OCI-LY3 (cell line): ENCODE data around the gene UBE2E2.

Experiments
- H2AFZ ChIP-seq: fragments of 200-600, 300-600 bp; shearing (Covaris generic); 2 replicates; pipeline ENCODE4 v1.6.0; 2014; ENCODE audit warnings: antibody characterized with exemption, low read depth, low read length
- H3K27ac ChIP-seq: fragments of 200-600, 300-600 bp; sonication (generic); 2 replicates; pipeline ENCODE4 v1.5.1; 2014; ENCODE audit warnings: mild to moderate bottlenecking, low read length, moderate library complexity, mixed read lengths
- H3K27me3 ChIP-seq: fragments of 200-600, 300-600 bp; sonication (generic); 2 replicates; pipeline ENCODE4 v1.6.1; 2014; ENCODE audit warnings: low read depth, low read length, mixed read lengths
- H3K36me3 ChIP-seq: fragments of 200-600, 300-600 bp; sonication (generic); replicated peaks from 2 replicates; pipeline ENCODE3; 2014; ENCODE audit warnings: low read depth, low read length, mixed read lengths
- H3K4me1 ChIP-seq: fragments of 300-600, 200-600 bp; sonication (generic); 2 replicates; pipeline ENCODE4 v1.6.1; 2014; ENCODE audit warnings: low read length, mixed read lengths
- H3K4me2 ChIP-seq: fragments of 200-600, 300-600 bp; sonication (generic); 2 replicates; pipeline ENCODE4 v1.6.1; 2014; ENCODE audit warnings: low read length, mixed read lengths
- H3K4me3 ChIP-seq: fragments of 300-600, 200-600 bp; sonication (generic); 2 replicates; pipeline ENCODE4 v1.5.1; 2014; ENCODE audit warnings: antibody characterized with exemption, mild to moderate bottlenecking, low read length, moderate library complexity
- H3K79me2 ChIP-seq: fragments of 300-600, 200-600 bp; shearing (Covaris generic); 2 replicates; pipeline ENCODE4 v1.6.1; 2014; ENCODE audit warnings: mild to moderate bottlenecking, low read length, mixed read lengths
- H3K9ac ChIP-seq: fragments of 300-600, 200-600 bp; shearing (Covaris generic); 2 replicates; pipeline ENCODE4 v1.6.0; 2014; ENCODE audit warnings: mild to moderate bottlenecking, low read length, moderate library complexity
- H3K9me3 ChIP-seq: fragments of 200-600, 300-600 bp; shearing (Covaris generic); 2 replicates; pipeline ENCODE4 v1.6.1; 2014; ENCODE audit warnings: low read length, mixed read lengths; ENCODE audit not compliant: insufficient read depth
- H4K20me1 ChIP-seq: fragments of 200-600, 300-600 bp; sonication (generic); 2 replicates; pipeline ENCODE4 v1.6.1; 2016; ENCODE audit warnings: low read length, mixed read lengths; ENCODE audit not compliant: insufficient read depth
- EZH2phosphoT487 ChIP-seq: fragments of 200-600 bp; shearing (Covaris generic); IDR thresholded peaks from 2 replicates; pipeline ENCODE4 v1.6.1; 2018; ENCODE audit warnings: antibody characterized with exemption, mixed run types, low read depth
- TF ChIP-seq, protein P1 (sequence below): fragments of 200-600, 300-600 bp; sonication (generic); IDR thresholded peaks from 2 replicates; pipeline ENCODE4 v1.5.1; 2014; ENCODE audit warnings: antibody characterized with exemption, low read length, low read depth

UBE2E2 gene

GRCh38 chr3:23368731-23369130, 165.6 kb downstream of the UBE2E2 start:
- H3K4me3 ChIP-seq = no peak overlapping the region
- H3K9ac ChIP-seq = no peak overlapping the region
- no peak overlapping the region for H3K27ac ChIP-seq
- no peaks in the 10 kb centered on the region for H3K4me1 ChIP-seq
- no peaks in the 10 kb centered on the region for H3K27me3 ChIP-seq
- H3K9me3 ChIP-seq = no peaks in the 10 kb centered on the region
- no peak overlapping the region for H3K4me2 ChIP-seq
- H2AFZ ChIP-seq = no peak overlapping the region
- H3K79me2 ChIP-seq = peaks cover 14% of the 10 kb centered on the region
- H3K36me3 ChIP-seq = no peaks in the 10 kb centered on the region
- TF ChIP-seq, protein P1, sequence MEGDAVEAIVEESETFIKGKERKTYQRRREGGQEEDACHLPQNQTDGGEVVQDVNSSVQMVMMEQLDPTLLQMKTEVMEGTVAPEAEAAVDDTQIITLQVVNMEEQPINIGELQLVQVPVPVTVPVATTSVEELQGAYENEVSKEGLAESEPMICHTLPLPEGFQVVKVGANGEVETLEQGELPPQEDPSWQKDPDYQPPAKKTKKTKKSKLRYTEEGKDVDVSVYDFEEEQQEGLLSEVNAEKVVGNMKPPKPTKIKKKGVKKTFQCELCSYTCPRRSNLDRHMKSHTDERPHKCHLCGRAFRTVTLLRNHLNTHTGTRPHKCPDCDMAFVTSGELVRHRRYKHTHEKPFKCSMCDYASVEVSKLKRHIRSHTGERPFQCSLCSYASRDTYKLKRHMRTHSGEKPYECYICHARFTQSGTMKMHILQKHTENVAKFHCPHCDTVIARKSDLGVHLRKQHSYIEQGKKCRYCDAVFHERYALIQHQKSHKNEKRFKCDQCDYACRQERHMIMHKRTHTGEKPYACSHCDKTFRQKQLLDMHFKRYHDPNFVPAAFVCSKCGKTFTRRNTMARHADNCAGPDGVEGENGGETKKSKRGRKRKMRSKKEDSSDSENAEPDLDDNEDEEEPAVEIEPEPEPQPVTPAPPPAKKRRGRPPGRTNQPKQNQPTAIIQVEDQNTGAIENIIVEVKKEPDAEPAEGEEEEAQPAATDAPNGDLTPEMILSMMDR = no peak
- no peak for TF ChIP-seq EZH2phosphoT487
- H4K20me1 ChIP-seq = peaks cover 8% of the 10 kb centered on the region

GRCh38 chr3:23372285-23372684, 169.2 kb downstream of the UBE2E2 start:
- no peak for TF ChIP-seq EZH2phosphoT487
- H2AFZ ChIP-seq = no peak overlapping the region
- H3K4me3 ChIP-seq = no peak overlapping the region
- no peak overlapping the region for H3K4me2 ChIP-seq
- H3K27me3 ChIP-seq = no peaks in the 10 kb centered on the region
- no peak overlapping the region for H3K9ac ChIP-seq
- H3K9me3 ChIP-seq = no peaks in the 10 kb centered on the region
- peaks cover 3% of the 10 kb centered on the region for H3K4me1 ChIP-seq
- peaks cover 17% of the 10 kb centered on the region for H4K20me1 ChIP-seq
- peaks cover 13% of the 10 kb centered on the region for H3K79me2 ChIP-seq
- H3K36me3 ChIP-seq = no peaks in the 10 kb centered on the region
- no peak overlapping the region for H3K27ac ChIP-seq

GRCh38 chr3:23376516-23377248, 173.6 kb downstream of the UBE2E2 start:
- no peak overlapping the region for H3K4me3 ChIP-seq
- H3K4me2 ChIP-seq = no peak overlapping the region
- H2AFZ ChIP-seq = no peak overlapping the region
- H3K27ac ChIP-seq = no peak overlapping the region
- peaks cover 18% of the 10 kb centered on the region for H3K4me1 ChIP-seq
- no peaks in the 10 kb centered on the region for H3K9me3 ChIP-seq
- H3K36me3 ChIP-seq = no peaks in the 10 kb centered on the region
- H4K20me1 ChIP-seq = peaks cover 12% of the 10 kb centered on the region
- no peaks in the 10 kb centered on the region for H3K27me3 ChIP-seq
- no peak overlapping the region for H3K9ac ChIP-seq
- no peak for TF ChIP-seq EZH2phosphoT487
- TF ChIP-seq, protein P1 = no peak
- H3K79me2 ChIP-seq = peaks cover 3% of the 10 kb centered on the region; the same call in 1 of the 2 replicates

DNA sequence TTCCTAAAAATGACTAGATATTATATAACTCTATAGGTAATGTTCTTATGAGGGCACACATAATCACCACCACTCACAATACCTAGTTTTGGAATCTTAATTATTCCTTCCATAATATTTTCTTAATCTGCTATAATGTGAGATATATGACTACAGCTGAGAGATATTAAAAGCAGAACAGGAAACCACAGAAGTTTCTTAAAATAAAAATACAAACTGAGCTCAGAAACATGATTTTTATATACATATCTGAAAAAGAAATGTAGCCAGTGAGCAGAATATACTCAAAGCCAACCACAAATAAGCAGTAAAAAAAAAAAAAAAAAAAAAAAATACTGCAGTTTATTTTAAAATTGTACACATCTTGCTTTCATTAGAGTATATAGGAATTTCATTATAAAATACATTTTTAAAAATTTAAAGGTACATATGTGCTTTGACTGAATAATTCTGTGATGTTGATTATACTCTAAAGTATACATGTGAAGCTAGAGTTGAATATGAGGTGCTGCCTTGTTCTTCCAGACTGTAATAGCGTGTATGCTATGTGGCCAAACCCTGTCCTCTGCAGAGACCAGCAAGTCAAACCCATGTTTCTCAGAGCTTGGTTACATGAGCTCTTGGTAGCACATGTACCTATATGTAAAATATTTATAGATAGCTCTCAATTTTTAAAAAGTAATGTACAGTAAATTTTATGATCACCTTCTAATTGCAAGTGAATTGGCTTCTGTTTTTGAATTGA, 175.0 kb downstream of the UBE2E2 start:
- Histone ChIP-seq H2AFZ (no peak overlapping the region), H3K4me1 (peaks cover 18% of the 10 kb centered on the region), H3K27ac (no peak overlapping the region), H4K20me1 (peaks cover 12% of the 10 kb centered on the region), H3K36me3 (no peaks in the 10 kb centered on the region), H3K4me3 (no peak overlapping the region), H3K9ac (no peak overlapping the region), H3K4me2 (peak overlapping the region; percentile 18; the same call in 1 of the 2 replicates), H3K79me2 (peaks cover 3% of the 10 kb centered on the region; the same call in 1 of the 2 replicates), H3K9me3 (no peaks in the 10 kb centered on the region), H3K27me3 (no peaks in the 10 kb centered on the region)
- TF ChIP-seq, protein P1 = no peak
- TF ChIP-seq EZH2phosphoT487 = no peak
